ENCODE results near the gene ANO7.

Gene ANO7

GRCh38 chr2:241213041-241213440 lies 24.6 kb downstream of the ANO7 start:
- no peak for DNase-seq (ENCODE audit: low read depth)

- DNase-seq (ENCODE audit: low read depth) = no peak
Observed at GRCh38 chr2:241213567-241213966, 25.1 kb downstream of the ANO7 start.

- no peak for DNase-seq (ENCODE audit: low read depth)
Observed at GRCh38 chr2:241214209-241214608, 25.7 kb downstream of the ANO7 start.

GRCh38 chr2:241214766-241215165 lies 26.3 kb downstream of the ANO7 start:
- no peak for DNase-seq (ENCODE audit: low read depth)

GRCh38 chr2:241215421-241215820 lies 26.9 kb downstream of the ANO7 start:
- no peak for DNase-seq (ENCODE audit: low read depth)

- DNase-seq (ENCODE audit: low read depth) = no peak
Observed at GRCh38 chr2:241216211-241216761, 27.8 kb downstream of the ANO7 start.

GRCh38 chr2:241217320-241218031 lies 29.0 kb downstream of the ANO7 start:
- DNase-seq (ENCODE audit: low read depth) = peak; percentile 23

- DNase-seq (ENCODE audit: low read depth) = peak; percentile 19
Observed at GRCh38 chr2:241218131-241219029, 29.9 kb downstream of the ANO7 start.

GRCh38 chr2:241219030-241219382 lies 30.5 kb downstream of the ANO7 start:
- no peak for DNase-seq (ENCODE audit: low read depth)

GRCh38 chr2:241219856-241220356 lies 31.4 kb downstream of the ANO7 start:
- DNase-seq (ENCODE audit: low read depth) = no peak

- no peak for DNase-seq (ENCODE audit: low read depth)
Observed at GRCh38 chr2:241223211-241224017, 34.9 kb downstream of the ANO7 start.

- DNase-seq (ENCODE audit: low read depth) = no peak
Observed at GRCh38 chr2:241224018-241224850, 35.8 kb downstream of the ANO7 start.

- DNase-seq (ENCODE audit: low read depth) = no peak
Observed at GRCh38 chr2:241224851-241225438, 36.5 kb downstream of the ANO7 start.

GRCh38 chr2:241225545-241225944 lies 37.1 kb downstream of the ANO7 start:
- DNase-seq (ENCODE audit: low read depth) = no peak

GRCh38 chr2:241225983-241226382 lies 37.5 kb downstream of the ANO7 start:
- no peak for DNase-seq (ENCODE audit: low read depth)

GRCh38 chr2:241226723-241227572 lies 38.5 kb downstream of the ANO7 start:
- DNase-seq (ENCODE audit: low read depth) = no peak

- DNase-seq (ENCODE audit: low read depth) = no peak
Observed at GRCh38 chr2:241227594-241227993, 39.1 kb downstream of the ANO7 start.

- no peak for DNase-seq (ENCODE audit: low read depth)
Observed at GRCh38 chr2:241228081-241228859, 39.8 kb downstream of the ANO7 start.

All from T-helper 22 cell (primary cell).